K562 (cell line): ENCODE data around the gene C1orf198. TPM values are rescaled to one million over a fixed set of nuclear protein-coding genes. Genes with fewer than 3 reads are reported as not detected.

Experiments
- ATAC-seq: fragments of 200-7000 bp; cut with Tn5 transposase; 3 replicates; pipeline ENCODE4 v1.9.1; 2020; ENCODE audit warnings: moderate library complexity
- BruUV-seq: library from RNA; stranded (reverse); fragments of 400-500 nt; replicated peaks from 2 replicates; lab custom pipeline; 2021; lab: Mats Ljungman, UMichigan
- CTCF ChIA-PET: fragments of 300-600 bp; formaldehyde crosslinking; extraction: SDS; loops from one replicate; lab custom pipeline; 2021; ENCODE audit warnings: low intra/inter-chr PET ratio; lab: Yijun Ruan, JAX
- POLR2A ChIA-PET: fragments of 300-600, 350-650 bp; sonication (Branson Sonifier 250); formaldehyde crosslinking; extraction: SDS; loops from one replicate; lab custom pipeline; 2021; ENCODE audit warnings: antibody characterized with exemption, inconsistent platforms; lab: Yijun Ruan, JAX
- DNase-seq, 4 experiments: peaks; one replicate each; pipeline versions ENCODE4 v3.0.0 to v3.0.0-alpha.2; 2011 to 2018; ENCODE audit warnings: low spot score in 3 of 4, mixed read lengths in 3 of 4; ENCODE audit errors: extremely low read depth in 1 of 4
- FAIRE-seq: peaks from 2 replicates; lab custom pipeline; 2011; peaks lifted over from hg19 to GRCh38; lab: Jason Lieb, UNC
- H2AFZ ChIP-seq: 2 replicates; pipeline ENCODE4 v1.6.0; 2011; ENCODE audit warnings: low read depth, low read length, control low read depth, inconsistent platforms
- H3K27ac ChIP-seq: fragments of 200-600 bp; 3 replicates; pipeline ENCODE4 v1.8.0; 2011; ENCODE audit warnings: low read depth, mild to moderate bottlenecking, control low read depth, inconsistent platforms, low read length, moderate library complexity, mixed read lengths; ENCODE audit errors: extremely low read depth
- H3K27me3 ChIP-seq, 2 experiments: fragments of 300-600 bp in 1 of 2; 2 replicates in 1 of 2; 3 replicates in 1 of 2; pipeline versions ENCODE4 v1.6.0 to v1.8.0; 2011; ENCODE audit warnings: inconsistent platforms in 2 of 2, low read length in 2 of 2, mild to moderate bottlenecking in 1 of 2, mixed read lengths in 1 of 2, moderate library complexity in 1 of 2; ENCODE audit not compliant: control insufficient read depth in 2 of 2, insufficient read depth in 2 of 2
- H3K36me3 ChIP-seq: fragments of 300-600 bp; 3 replicates; pipeline ENCODE4 v1.8.0; 2011; ENCODE audit warnings: mild to moderate bottlenecking, low read length, inconsistent platforms; ENCODE audit not compliant: control insufficient read depth, insufficient read depth
- H3K4me1 ChIP-seq, 2 experiments: fragments of 200-600 bp in 1 of 2; replicated peaks in 1 of 2; 2 replicates in 1 of 2; 3 replicates in 1 of 2; pipeline versions ENCODE4 v1.5.1 to v1.8.0; 2011; ENCODE audit warnings: inconsistent platforms in 2 of 2, low read length in 2 of 2, mild to moderate bottlenecking in 1 of 2, mixed read lengths in 1 of 2, moderate library complexity in 1 of 2; ENCODE audit not compliant: control insufficient read depth in 2 of 2, insufficient read depth in 2 of 2
- H3K4me2 ChIP-seq: 2 replicates; pipeline ENCODE4 v1.6.1; 2011; ENCODE audit warnings: low read length, control low read depth, inconsistent platforms, mixed read lengths; ENCODE audit not compliant: insufficient read depth
- H3K4me3 ChIP-seq: fragments of 200-600 bp; sonication (generic), shearing (Covaris generic); 2 replicates; pipeline ENCODE4 v1.5.1; 2016; ENCODE audit warnings: control low read depth, inconsistent platforms
- H3K79me2 ChIP-seq: fragments of 200-600 bp; 3 replicates; pipeline ENCODE4 v1.8.0; 2011; ENCODE audit warnings: low read length, inconsistent platforms; ENCODE audit not compliant: control insufficient read depth, insufficient read depth
- H3K9ac ChIP-seq, 2 experiments: 2 replicates each; pipeline versions ENCODE4 v1.6.0 to v1.6.1; 2011; ENCODE audit warnings: low read depth in 2 of 2, low read length in 2 of 2, control low read depth in 1 of 2, inconsistent platforms in 1 of 2, mild to moderate bottlenecking in 1 of 2, mixed read lengths in 1 of 2; ENCODE audit not compliant: insufficient read depth in 1 of 2
- H3K9me1 ChIP-seq: one replicate; pipeline ENCODE4 v1.6.0; 2011; ENCODE audit warnings: inconsistent platforms, mild to moderate bottlenecking, low read length, moderate library complexity; ENCODE audit not compliant: control insufficient read depth, insufficient read depth
- H3K9me3 ChIP-seq: replicated peaks from 2 replicates; pipeline ENCODE4 v1.5.1; 2011; ENCODE audit warnings: low read depth, low read length, inconsistent platforms; ENCODE audit not compliant: control insufficient read depth, insufficient read depth
- H4K20me1 ChIP-seq: replicated peaks from 2 replicates; pipeline ENCODE4 v1.6.1; 2011; ENCODE audit warnings: low read length, inconsistent platforms, mixed read lengths; ENCODE audit not compliant: control insufficient read depth, insufficient read depth
- ETV6 ChIP-seq, 3 experiments: fragments of 150-350 bp in 1 of 3; sonication (generic) in 1 of 3; formaldehyde crosslinking in 1 of 3; IDR thresholded peaks; 2 replicates each; pipeline versions ENCODE4 v1.6.1 to v1.8.0; 2014 to 2022; ENCODE audit warnings: borderline replicate concordance in 2 of 3, low read depth in 2 of 3, antibody characterized with exemption in 1 of 3, low read length in 1 of 3, mild to moderate bottlenecking in 1 of 3, missing genetic modification reagents in 1 of 3
- POLR2AphosphoS5 ChIP-seq: IDR thresholded peaks from 2 replicates; pipeline ENCODE4 v1.6.1; 2011; ENCODE audit warnings: mild to moderate bottlenecking, low read depth, low read length, moderate library complexity; ENCODE audit not compliant: control insufficient read depth, insufficient read depth
- RBM17 ChIP-seq: fragments of 200-400 bp; formaldehyde crosslinking; IDR thresholded peaks from 2 replicates; pipeline ENCODE4 v1.6.1; 2017; ENCODE audit warnings: low read depth, mild to moderate bottlenecking, low read length, borderline replicate concordance
- XRCC5 ChIP-seq: fragments of 200-400 bp; formaldehyde crosslinking; IDR thresholded peaks from 2 replicates; pipeline ENCODE4 v1.6.1; 2017; ENCODE audit warnings: low read depth, mild to moderate bottlenecking, low read length
- ZNF174 ChIP-seq: fragments of 250-450 bp; sonication (Bioruptor Pico); IDR thresholded peaks from 2 replicates; pipeline ENCODE4 v1.4.0; 2020; ENCODE audit warnings: mild to moderate bottlenecking
- ZNF24 ChIP-seq: fragments of 450-650 bp; IDR thresholded peaks from 2 replicates; pipeline ENCODE4 v1.6.1; 2016
- ZNF41 ChIP-seq: fragments of 250-450 bp; sonication (Bioruptor Pico); conservative IDR thresholded peaks from 2 replicates; pipeline ENCODE4 v1.4.0; 2020; ENCODE audit warnings: mild to moderate bottlenecking
- WGBS: fragments of 100-300 bp; shearing (Covaris generic); methylation state at CpG from one replicate; pipeline ENCODE4 v1.1.6; 2016; ENCODE audit warnings: low coverage, mixed read lengths; ENCODE audit not compliant: insufficient coverage; ENCODE audit errors: missing lambda C conversion rate; 5-methylcytosine and 5-hydroxymethylcytosine counted together
- in situ Hi-C: fragments of 300-500 bp; cut with MboI; formaldehyde crosslinking; loops from 4 replicates; pipeline ENCODE4 v1.15.0; 2018; ENCODE audit warnings: inconsistent platforms, mixed read lengths
- intact Hi-C: fragments of 100-400 bp; cut with micrococcal nuclease; formaldehyde crosslinking; loops from 2 replicates; pipeline ENCODE4 v1.14.2; 2022
- polyA plus RNA-seq, 8 experiments: library from polyadenylated mRNA; depleted of rRNA in 4 of 8; stranded (reverse) in 5 of 8; unstranded in 3 of 8; fragments of >200 nt; fragmentation: Nextera tagmentation in 2 of 8; fragmentation: Illumina TruSeq in 1 of 8; extraction: Ambion mirVana in 2 of 8; extraction: Trizol in 1 of 8; gene quantifications; 2 replicates each; pipeline versions ENCODE4 v1.2.1 to v1.2.3, GENCODE V29; 2011 to 2014; ENCODE audit warnings: inconsistent platforms in 1 of 8, missing spikeins in 1 of 8
- total RNA-seq, 7 experiments: library from RNA; depleted of rRNA in 6 of 7; stranded (reverse); fragments of >200 nt in 6 of 7; fragmentation: Illumina TruSeq in 2 of 7; extraction: Trizol in 2 of 7; gene quantifications; 2 replicates each; pipeline versions ENCODE4 v1.2.1 to v1.2.3, GENCODE V29; 2011 to 2021; ENCODE audit warnings: low replicate concordance in 1 of 7
- TF ChIP-seq, protein P1 (sequence below): sonication (generic); formaldehyde crosslinking; IDR thresholded peaks from 2 replicates; pipeline ENCODE4 v1.8.0; 2022; ENCODE audit warnings: missing genetic modification reagents, mild to moderate bottlenecking, borderline replicate concordance
- TF ChIP-seq, protein P2 (sequence below): fragments of 450-650 bp; formaldehyde crosslinking; IDR thresholded peaks from 2 replicates; pipeline ENCODE4 v1.4.0; 2020; ENCODE audit warnings: mild to moderate bottlenecking
- TF ChIP-seq, protein P3 (sequence below): fragments of 250-450 bp; sonication (Bioruptor Pico); IDR thresholded peaks from 2 replicates; pipeline ENCODE4 v1.8.0; 2021; ENCODE audit warnings: borderline replicate concordance, mild to moderate bottlenecking, moderate library complexity; ENCODE audit not compliant: poor library complexity, severe bottlenecking
- TF ChIP-seq, protein P4 (sequence below): IDR thresholded peaks from 2 replicates; pipeline ENCODE4 v1.6.1; 2014; ENCODE audit warnings: antibody characterized with exemption

The C1orf198 gene
- total and polyA plus RNA-seq, 9 of the 15 experiments (the other 6 are each of a cell fraction or from before 2014, with no cell fraction given): 2.0 to 15.1 (median 10.4) TPM

DNA sequence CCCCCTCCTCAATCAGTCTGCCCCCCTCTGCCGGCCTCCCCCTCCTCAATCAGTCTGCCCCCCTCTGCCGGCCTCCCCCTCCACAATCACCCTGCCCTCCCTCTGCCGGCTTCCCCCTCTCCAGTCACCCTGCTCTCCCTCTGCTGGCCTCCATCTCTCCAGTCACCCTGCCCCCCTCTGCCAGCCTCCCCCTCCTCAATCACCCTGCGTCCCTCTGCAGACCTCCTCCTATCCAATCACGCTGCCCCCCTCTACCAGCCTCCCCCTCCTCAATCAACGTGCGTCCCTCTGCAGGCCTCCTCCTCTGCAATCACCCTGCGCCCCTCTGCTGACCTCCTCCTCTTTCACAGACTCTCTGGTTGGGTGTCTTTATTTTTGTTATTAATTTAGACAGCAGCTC lies 11.5 kb upstream of the C1orf198 start:
- no TSS peak for BruUV-seq

More for the DNA sequence above, 11.5 kb upstream of the C1orf198 start:
- TF ChIP-seq, protein P1, sequence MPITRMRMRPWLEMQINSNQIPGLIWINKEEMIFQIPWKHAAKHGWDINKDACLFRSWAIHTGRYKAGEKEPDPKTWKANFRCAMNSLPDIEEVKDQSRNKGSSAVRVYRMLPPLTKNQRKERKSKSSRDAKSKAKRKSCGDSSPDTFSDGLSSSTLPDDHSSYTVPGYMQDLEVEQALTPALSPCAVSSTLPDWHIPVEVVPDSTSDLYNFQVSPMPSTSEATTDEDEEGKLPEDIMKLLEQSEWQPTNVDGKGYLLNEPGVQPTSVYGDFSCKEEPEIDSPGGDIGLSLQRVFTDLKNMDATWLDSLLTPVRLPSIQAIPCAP (CRISPR knock-in tag): no peak
- TF ChIP-seq POLR2AphosphoS5 (no peak), ETV6 (IDR thresholded peaks at IDR 0.05; ENCODE audit: borderline replicate concordance in 1 of 2, low read depth in 2 of 2, low read length in 1 of 2) (no peak), ETV6 (CRISPR knock-in tag; IDR thresholded peaks at IDR 0.05; ENCODE audit: borderline replicate concordance) (no peak), ZNF24 (no peak), RBM17 (no peak), XRCC5 (no peak), ZNF41 (CRISPR knock-in tag) (no peak), ZNF174 (CRISPR knock-in tag) (no peak)
- TF ChIP-seq, protein P2, sequence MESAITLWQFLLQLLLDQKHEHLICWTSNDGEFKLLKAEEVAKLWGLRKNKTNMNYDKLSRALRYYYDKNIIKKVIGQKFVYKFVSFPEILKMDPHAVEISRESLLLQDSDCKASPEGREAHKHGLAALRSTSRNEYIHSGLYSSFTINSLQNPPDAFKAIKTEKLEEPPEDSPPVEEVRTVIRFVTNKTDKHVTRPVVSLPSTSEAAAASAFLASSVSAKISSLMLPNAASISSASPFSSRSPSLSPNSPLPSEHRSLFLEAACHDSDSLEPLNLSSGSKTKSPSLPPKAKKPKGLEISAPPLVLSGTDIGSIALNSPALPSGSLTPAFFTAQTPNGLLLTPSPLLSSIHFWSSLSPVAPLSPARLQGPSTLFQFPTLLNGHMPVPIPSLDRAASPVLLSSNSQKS: no peak
- TF ChIP-seq, protein P3, sequence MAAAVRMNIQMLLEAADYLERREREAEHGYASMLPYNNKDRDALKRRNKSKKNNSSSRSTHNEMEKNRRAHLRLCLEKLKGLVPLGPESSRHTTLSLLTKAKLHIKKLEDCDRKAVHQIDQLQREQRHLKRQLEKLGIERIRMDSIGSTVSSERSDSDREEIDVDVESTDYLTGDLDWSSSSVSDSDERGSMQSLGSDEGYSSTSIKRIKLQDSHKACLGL (CRISPR knock-in tag): no peak
- TF ChIP-seq, protein P4, sequence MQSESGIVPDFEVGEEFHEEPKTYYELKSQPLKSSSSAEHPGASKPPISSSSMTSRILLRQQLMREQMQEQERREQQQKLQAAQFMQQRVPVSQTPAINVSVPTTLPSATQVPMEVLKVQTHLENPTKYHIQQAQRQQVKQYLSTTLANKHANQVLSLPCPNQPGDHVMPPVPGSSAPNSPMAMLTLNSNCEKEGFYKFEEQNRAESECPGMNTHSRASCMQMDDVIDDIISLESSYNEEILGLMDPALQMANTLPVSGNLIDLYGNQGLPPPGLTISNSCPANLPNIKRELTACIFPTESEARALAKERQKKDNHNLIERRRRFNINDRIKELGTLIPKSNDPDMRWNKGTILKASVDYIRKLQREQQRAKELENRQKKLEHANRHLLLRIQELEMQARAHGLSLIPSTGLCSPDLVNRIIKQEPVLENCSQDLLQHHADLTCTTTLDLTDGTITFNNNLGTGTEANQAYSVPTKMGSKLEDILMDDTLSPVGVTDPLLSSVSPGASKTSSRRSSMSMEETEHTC: no peak
- FAIRE-seq: no peak
- no peak for ATAC-seq
- Histone ChIP-seq H3K27me3 (peaks cover 68 to 71% of the 10 kb centered on the region in 2 experiments), H3K4me1 (peaks cover 0 to 11% of the 10 kb centered on the region in 2 experiments; a peak in 2 of 5 replicates), H4K20me1 (peaks cover 11% of the 10 kb centered on the region; the same call in 1 of the 2 replicates), H3K4me2 (no peak overlapping the region), H3K9ac (no peak overlapping the region), H3K79me2 (no peaks in the 10 kb centered on the region), H3K27ac (no peak overlapping the region), H3K9me1 (no peaks in the 10 kb centered on the region), H3K4me3 (no peak overlapping the region), H3K36me3 (no peaks in the 10 kb centered on the region), H3K9me3 (no peaks in the 10 kb centered on the region), H2AFZ (no peak overlapping the region)
- CTCF ChIA-PET: no interaction called here
- intact Hi-C loops (no loop called here), in situ Hi-C loops (no loop called here)
- no peak for DNase-seq
- 0% methylated on average over 5 of the region's 8 CpGs for WGBS
- POLR2A ChIA-PET: interaction anchor here (1.8 kb wide), 1 partner anchor 16 kb away, joined by 6 read pairs; no protein-coding TSS in a partner anchor
